SU-DHL-6 (cell line): ENCODE data around the gene ZNF814.
"Not testable (repeated sequence)": the region's sequence is repeated elsewhere in the genome, so short reads cannot be mapped to it uniquely, and the experiment has no call there.

Experiments used
- CTCF ChIP-seq: fragments of 200-600 bp; sonication (generic); IDR thresholded peaks from one replicate; pipeline ENCODE4 v1.5.1; 2017; ENCODE audit warnings: antibody characterized with exemption, mild to moderate bottlenecking, low read length, moderate library complexity; ENCODE audit not compliant: insufficient read depth, poor library complexity, severe bottlenecking
- EZH2phosphoT487 ChIP-seq: fragments of 200-600 bp; sonication (generic), shearing (Covaris generic); conservative IDR thresholded peaks from 2 replicates; pipeline ENCODE4 v1.6.1; 2018; ENCODE audit warnings: mild to moderate bottlenecking, antibody characterized with exemption, low read length, moderate library complexity, mixed read lengths

- not testable (repeated sequence) for TF ChIP-seq EZH2phosphoT487, CTCF
Observed at GRCh38 chr19:57851812-57852603, 36.8 kb downstream of the ZNF814 start.
